Fibroblast of lung (primary cell): ENCODE measurements around the gene DCLRE1B.

Source experiments
- EZH2 ChIP-seq: IDR thresholded peaks from 2 replicates; pipeline ENCODE4 v1.5.1; 2012; ENCODE audit warnings: low read length, control low read depth, mild to moderate bottlenecking; ENCODE audit errors: missing control alignments
- TF ChIP-seq, protein P1 (sequence below), 2 donors: IDR thresholded peaks in 1 of 2; conservative IDR thresholded peaks in 1 of 2; 1 replicate in 1 of 2; 2 replicates in 1 of 2; pipeline ENCODE4 v1.5.1; 2011 to 2012; ENCODE audit warnings: low read length in 2 of 2, control low read depth in 1 of 2, inconsistent platforms in 1 of 2, low read depth in 1 of 2, mild to moderate bottlenecking in 1 of 2

DNA sequence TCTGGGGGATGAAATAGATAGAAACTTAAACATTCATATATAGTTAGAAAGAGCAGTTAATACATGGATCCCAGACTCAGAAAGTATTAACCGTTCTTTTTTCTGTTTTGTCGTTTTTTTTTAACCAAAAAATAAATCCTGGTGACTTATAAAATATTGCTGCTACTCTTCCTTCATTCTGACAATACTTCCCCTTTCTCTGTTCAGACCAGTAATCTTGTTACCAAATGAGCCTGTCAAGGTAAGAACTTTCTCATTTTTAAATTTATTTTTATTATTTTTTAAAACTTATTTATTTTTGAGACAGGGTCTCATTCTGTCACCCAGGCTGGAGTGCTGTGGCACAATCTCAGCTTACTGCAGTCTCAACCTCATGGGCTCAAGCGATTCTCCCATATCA, 47.4 kb upstream of the DCLRE1B start:
- TF ChIP-seq, protein P1, sequence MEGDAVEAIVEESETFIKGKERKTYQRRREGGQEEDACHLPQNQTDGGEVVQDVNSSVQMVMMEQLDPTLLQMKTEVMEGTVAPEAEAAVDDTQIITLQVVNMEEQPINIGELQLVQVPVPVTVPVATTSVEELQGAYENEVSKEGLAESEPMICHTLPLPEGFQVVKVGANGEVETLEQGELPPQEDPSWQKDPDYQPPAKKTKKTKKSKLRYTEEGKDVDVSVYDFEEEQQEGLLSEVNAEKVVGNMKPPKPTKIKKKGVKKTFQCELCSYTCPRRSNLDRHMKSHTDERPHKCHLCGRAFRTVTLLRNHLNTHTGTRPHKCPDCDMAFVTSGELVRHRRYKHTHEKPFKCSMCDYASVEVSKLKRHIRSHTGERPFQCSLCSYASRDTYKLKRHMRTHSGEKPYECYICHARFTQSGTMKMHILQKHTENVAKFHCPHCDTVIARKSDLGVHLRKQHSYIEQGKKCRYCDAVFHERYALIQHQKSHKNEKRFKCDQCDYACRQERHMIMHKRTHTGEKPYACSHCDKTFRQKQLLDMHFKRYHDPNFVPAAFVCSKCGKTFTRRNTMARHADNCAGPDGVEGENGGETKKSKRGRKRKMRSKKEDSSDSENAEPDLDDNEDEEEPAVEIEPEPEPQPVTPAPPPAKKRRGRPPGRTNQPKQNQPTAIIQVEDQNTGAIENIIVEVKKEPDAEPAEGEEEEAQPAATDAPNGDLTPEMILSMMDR (conservative IDR thresholded peaks at IDR 0.05 in 1 of 2, IDR thresholded peaks at IDR 0.05 in 1 of 2; ENCODE audit: low read depth in 1 of 2, low read length in 2 of 2), result no peak
- TF ChIP-seq EZH2, result no peak
